HCEC 1CT (cell line): Measurements from ENCODE around the gene NDUFV1.
"Not testable (repeated sequence)": the region's sequence is repeated elsewhere in the genome, so short reads cannot be mapped to it uniquely, and the experiment has no call there.

Source experiments
- DNase-seq: peaks from one replicate; pipeline ENCODE4 v3.0.0-alpha.2; 2017

Gene NDUFV1

GRCh38 chr11:67586568-67587250 is 20.0 kb upstream of the NDUFV1 start:
- no peak for DNase-seq

- DNase-seq, result no peak
These were observed 18.6 kb upstream of the NDUFV1 start for GRCh38 chr11:67588136-67588503.

- not testable (repeated sequence) for DNase-seq
These were observed 17.8 kb upstream of the NDUFV1 start for GRCh38 chr11:67588899-67589415.

- no peak for DNase-seq
These were observed 13.7 kb upstream of the NDUFV1 start for GRCh38 chr11:67592880-67593564.

GRCh38 chr11:67593565-67593905 is 13.2 kb upstream of the NDUFV1 start:
- DNase-seq, result no peak

- DNase-seq, result no peak
These were observed 12.3 kb upstream of the NDUFV1 start for GRCh38 chr11:67594480-67594879.

GRCh38 chr11:67596753-67597300 is 9.9 kb upstream of the NDUFV1 start:
- no peak for DNase-seq

- DNase-seq, result not testable (repeated sequence)
These were observed 9.3 kb upstream of the NDUFV1 start for GRCh38 chr11:67597458-67597857.

- DNase-seq, result not testable (repeated sequence)
These were observed 8.8 kb upstream of the NDUFV1 start for GRCh38 chr11:67597963-67598362.

GRCh38 chr11:67599149-67599548 is 7.6 kb upstream of the NDUFV1 start:
- no peak for DNase-seq

GRCh38 chr11:67600324-67601029 is 6.3 kb upstream of the NDUFV1 start:
- DNase-seq, result no peak

GRCh38 chr11:67601098-67601497 is 5.6 kb upstream of the NDUFV1 start:
- no peak for DNase-seq

GRCh38 chr11:67604119-67604518 is 2.6 kb upstream of the NDUFV1 start:
- not testable (repeated sequence) for DNase-seq

- no peak for DNase-seq
These were observed 1.9 kb upstream of the NDUFV1 start for GRCh38 chr11:67604815-67605214.

GRCh38 chr11:67605231-67606011 is 1.3 kb upstream of the NDUFV1 start:
- no peak for DNase-seq

GRCh38 chr11:67606093-67606491 is 644 bp upstream of the NDUFV1 start:
- DNase-seq, result no peak

- DNase-seq, result no peak
These were observed 771 bp downstream of the NDUFV1 start for GRCh38 chr11:67607507-67607906.

GRCh38 chr11:67608486-67608885 is 1.8 kb downstream of the NDUFV1 start:
- DNase-seq, result no peak

GRCh38 chr11:67609316-67609715 is 2.6 kb downstream of the NDUFV1 start:
- no peak for DNase-seq

GRCh38 chr11:67610302-67610868 is 3.6 kb downstream of the NDUFV1 start:
- DNase-seq, result no peak

- no peak for DNase-seq
These were observed 4.4 kb downstream of the NDUFV1 start for GRCh38 chr11:67611165-67611564.
